NOMO-1 treated with dmso at 0.1 percent for 144 hours (cell line): ENCODE results near the gene RAB10.

Experiments
- DNase-seq: peaks from one replicate; lab custom pipeline; 2025; ENCODE audit not compliant: unreplicated experiment; lab: John Stamatoyannopoulos, UW

RAB10 gene

GRCh38 chr2:26175466-26176278, 141.8 kb downstream of the RAB10 start:
- no peak for DNase-seq

- no peak for DNase-seq
These were observed 142.4 kb downstream of the RAB10 start for GRCh38 chr2:26176279-26176615.

- no peak for DNase-seq
These were observed 143.2 kb downstream of the RAB10 start for GRCh38 chr2:26177122-26177521.

- no peak for DNase-seq
These were observed 144.4 kb downstream of the RAB10 start for GRCh38 chr2:26178246-26178645.

GRCh38 chr2:26178746-26179436, 145.0 kb downstream of the RAB10 start:
- DNase-seq: no peak

- no peak for DNase-seq
These were observed 145.6 kb downstream of the RAB10 start for GRCh38 chr2:26179446-26179913.

- no peak for DNase-seq
These were observed 148.6 kb downstream of the RAB10 start for GRCh38 chr2:26182441-26182840.

GRCh38 chr2:26182887-26183630, 149.2 kb downstream of the RAB10 start:
- no peak for DNase-seq

- no peak for DNase-seq
These were observed 150.2 kb downstream of the RAB10 start for GRCh38 chr2:26184121-26184520.

- peak; percentile 80 for DNase-seq
These were observed 150.8 kb downstream of the RAB10 start for GRCh38 chr2:26184555-26185303.

GRCh38 chr2:26185304-26185928, 151.5 kb downstream of the RAB10 start:
- DNase-seq: no peak

- DNase-seq: no peak
These were observed 152.3 kb downstream of the RAB10 start for GRCh38 chr2:26185954-26186770.
